ENCODE data around the gene STEEP1.
"Not testable (repeated sequence)": the region's sequence is repeated elsewhere in the genome, so short reads cannot be mapped to it uniquely, and the experiment has no call there.

STEEP1 gene

GRCh38 chrX:119529345-119530276 lies 35.6 kb downstream of the STEEP1 start:
- DNase-seq: no peak

- no peak for DNase-seq
These were observed 41.5 kb downstream of the STEEP1 start for GRCh38 chrX:119523664-119524184.

DNA sequence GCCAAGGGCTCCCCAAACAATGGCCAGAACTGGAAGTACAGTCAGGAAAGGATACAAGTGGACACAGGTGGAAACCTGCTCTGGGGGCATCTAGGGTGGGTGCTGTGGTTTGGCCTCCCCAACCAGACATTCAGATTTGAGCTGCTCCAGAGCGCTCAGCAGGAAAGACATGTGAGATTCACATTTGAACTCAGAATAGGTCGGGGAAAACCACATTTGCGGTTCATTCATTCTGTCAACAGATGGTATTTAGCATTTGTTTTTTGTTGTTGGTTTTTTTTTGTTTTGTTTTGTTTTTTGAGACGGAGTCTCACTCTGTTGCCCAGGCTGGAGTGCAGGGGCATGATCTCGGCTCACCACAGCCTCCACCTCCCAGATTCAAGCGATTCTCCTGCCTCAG lies 44.0 kb downstream of the STEEP1 start:
- no peak for DNase-seq

GRCh38 chrX:119518371-119518770 lies 46.8 kb downstream of the STEEP1 start:
- DNase-seq: no peak

DNA sequence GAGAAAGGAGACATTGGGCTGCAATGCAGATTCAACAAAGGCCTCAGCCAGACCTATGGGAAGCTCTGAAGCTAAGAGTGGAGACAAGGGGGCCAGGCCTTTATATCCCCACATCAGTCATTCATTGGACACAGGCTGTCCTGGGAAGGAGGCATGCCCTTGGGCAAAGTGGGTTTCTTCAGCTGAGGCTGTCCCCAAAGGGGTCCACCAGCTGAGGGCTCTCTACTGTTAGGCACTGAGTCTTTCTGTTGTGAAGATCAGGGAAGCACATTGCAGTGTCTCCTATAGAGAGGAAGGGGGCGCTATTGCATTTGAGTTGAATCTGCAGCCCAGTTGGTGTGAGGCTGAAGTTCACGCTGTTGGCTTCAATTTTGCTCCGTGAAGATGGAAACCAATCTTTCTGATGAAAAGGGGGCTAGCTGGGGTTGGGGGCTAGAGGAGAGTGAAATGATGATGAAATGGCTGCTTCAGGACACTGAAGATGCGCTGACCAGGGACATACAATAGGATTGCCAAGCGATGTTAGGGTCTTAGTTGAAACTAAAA lies 49.0 kb downstream of the STEEP1 start:
- peak; percentile 51 to 52 for DNase-seq

GRCh38 chrX:119512146-119512800 lies 52.9 kb downstream of the STEEP1 start:
- peak in 1 of 2 experiments; percentile 30 for DNase-seq

DNA sequence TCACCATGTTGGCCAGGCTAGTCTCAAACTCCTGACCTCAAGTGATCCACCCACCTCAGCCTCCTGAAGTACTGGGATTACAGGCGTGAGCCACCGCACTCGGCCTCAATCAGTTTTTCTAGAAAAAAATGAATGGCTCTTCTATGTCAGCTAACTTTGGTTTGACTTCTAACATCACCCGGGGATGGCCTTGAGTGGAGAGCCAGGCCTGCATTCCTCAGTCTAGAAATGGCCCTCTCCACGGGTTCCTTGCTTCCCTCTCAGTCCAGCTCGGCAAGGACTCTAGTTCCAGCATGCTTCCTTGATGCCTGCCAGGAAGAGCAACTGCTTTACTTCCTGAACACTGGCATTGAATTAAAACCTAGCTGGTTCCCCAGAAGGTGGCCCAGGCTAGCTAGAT lies 58.0 kb downstream of the STEEP1 start:
- DNase-seq: no peak

GRCh38 chrX:119505945-119506344 lies 59.3 kb downstream of the STEEP1 start:
- DNase-seq: no peak

- DNase-seq: not testable (repeated sequence)
These were observed 60.1 kb downstream of the STEEP1 start for GRCh38 chrX:119505145-119505544.

- no peak for DNase-seq
These were observed 61.7 kb downstream of the STEEP1 start for GRCh38 chrX:119503484-119503861.

DNA sequence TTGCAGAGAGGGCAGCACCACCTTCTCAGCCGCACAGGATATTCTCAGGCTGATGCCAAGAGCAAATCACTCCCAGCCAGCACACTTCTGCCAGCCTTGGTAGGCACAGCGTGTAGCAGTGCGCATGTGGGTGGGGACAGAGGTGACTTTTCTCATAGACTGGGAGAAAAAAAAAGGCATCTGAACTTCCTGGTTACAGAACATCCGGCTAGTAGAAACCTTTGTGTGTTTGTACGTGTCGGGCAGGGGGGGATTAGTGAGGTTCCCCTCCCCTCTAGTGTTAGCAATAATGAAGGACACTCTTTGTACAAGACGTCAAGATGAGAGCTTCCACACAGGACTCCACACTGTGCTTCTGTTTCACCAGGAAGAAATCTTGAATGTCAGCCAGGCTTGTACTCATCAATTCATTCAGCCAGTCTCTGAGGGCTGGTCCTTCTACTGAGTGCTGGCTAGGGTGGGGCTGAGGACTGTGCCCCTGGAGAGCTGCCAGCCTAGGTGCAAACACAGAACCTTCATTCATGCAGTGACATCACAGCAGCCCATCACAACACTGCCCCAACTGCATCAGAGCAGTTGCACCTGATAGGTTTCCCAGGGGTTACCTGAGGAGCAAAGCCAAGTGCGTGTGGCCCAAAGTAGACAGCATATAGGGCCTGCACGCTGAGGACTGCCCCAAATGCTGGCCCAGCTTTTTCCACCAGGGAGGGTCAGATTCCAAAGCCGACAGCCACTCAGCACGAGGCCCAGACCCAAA lies 62.3 kb downstream of the STEEP1 start:
- no peak for DNase-seq

DNA sequence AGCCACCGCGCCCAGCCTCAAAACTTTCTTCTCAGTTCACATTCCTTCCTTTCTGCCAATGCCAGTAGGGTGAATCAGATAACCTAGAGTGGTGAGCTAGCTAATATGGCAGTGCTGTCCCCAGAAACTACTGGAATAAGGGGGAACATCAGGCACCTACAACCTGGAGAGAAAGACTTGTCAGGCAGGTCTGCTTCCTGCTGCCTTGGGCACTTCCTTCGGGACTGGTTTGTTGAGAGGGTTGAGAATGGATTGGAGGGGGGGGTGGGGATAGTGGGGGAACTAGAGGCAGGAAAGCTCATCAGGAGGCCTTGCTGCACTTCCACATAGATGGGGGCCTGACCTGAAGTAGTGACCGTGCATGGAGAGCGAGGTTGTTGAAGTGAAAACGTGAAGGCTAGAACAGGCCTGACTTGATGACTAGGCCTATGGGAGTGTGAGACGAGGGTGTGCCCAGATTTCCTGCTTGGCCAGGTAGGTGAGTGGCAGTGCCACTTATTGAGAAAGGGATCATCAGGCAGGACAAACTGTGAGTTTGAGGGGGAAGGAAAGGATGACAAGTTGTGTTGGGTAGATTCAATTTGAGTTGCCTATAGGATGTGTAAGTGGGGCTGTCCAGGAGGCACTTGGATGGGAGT lies 63.6 kb downstream of the STEEP1 start:
- DNase-seq: no peak

DNA sequence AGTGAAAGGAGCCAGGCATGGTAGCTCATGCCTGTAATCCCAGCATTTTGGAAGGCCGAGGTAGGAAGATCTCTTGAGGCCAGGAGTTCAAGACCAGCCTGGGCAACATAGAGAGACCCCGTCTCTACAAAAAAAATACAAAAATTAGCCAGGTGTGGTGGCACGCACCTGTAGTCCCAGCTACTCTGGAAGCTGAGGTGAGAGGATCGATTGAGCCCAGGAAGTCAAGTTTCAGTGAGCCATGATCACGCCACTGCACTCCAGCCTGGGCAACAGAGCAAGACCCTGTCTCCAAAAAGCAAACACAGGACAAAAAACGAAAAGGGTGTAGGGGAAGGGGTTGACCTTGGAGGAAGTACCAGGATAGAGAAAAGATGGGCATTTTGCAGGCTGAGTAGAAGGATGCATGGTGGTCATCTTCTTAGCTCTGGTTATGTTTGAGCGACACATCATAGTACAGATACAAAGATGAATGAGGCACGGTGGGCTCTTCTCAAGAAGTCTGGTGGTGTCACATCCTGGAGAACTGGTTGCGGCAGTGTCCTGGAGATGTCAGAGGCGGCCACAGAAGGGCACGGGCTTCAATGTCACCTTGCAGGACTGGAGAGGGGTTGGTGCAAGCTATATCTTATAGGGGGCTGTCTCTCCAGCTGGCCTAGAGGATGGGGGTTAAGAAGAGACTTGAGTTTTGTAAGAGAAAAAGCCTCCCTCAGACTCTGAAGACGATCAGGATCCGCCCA lies 65.0 kb downstream of the STEEP1 start:
- no peak for DNase-seq

DNA sequence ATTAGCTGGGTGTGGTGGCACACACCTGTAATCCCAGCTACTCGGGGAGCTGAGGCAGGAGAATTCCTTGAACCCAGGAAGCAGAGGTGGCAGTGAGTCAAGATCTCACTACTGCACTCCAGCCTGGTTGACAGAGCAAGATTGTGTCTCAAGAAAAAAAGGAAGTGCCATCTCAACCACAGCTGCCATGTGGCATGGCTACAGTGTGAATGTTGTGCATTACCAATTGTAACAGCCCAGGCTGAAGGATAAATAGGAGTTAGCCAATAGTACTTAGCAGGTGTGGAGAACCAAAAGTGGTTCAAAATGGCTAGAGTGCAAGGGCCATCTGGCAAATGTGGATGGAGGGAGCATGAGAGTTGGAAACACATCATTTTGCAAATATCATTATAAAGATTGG lies 68.0 kb downstream of the STEEP1 start:
- no peak for DNase-seq

- DNase-seq: no peak
These were observed 69.2 kb downstream of the STEEP1 start for GRCh38 chrX:119495734-119496726.

GRCh38 chrX:119493851-119494495 lies 71.2 kb downstream of the STEEP1 start:
- not testable (repeated sequence) for DNase-seq

GRCh38 chrX:119492463-119492862 lies 72.7 kb downstream of the STEEP1 start:
- no peak for DNase-seq

DNA sequence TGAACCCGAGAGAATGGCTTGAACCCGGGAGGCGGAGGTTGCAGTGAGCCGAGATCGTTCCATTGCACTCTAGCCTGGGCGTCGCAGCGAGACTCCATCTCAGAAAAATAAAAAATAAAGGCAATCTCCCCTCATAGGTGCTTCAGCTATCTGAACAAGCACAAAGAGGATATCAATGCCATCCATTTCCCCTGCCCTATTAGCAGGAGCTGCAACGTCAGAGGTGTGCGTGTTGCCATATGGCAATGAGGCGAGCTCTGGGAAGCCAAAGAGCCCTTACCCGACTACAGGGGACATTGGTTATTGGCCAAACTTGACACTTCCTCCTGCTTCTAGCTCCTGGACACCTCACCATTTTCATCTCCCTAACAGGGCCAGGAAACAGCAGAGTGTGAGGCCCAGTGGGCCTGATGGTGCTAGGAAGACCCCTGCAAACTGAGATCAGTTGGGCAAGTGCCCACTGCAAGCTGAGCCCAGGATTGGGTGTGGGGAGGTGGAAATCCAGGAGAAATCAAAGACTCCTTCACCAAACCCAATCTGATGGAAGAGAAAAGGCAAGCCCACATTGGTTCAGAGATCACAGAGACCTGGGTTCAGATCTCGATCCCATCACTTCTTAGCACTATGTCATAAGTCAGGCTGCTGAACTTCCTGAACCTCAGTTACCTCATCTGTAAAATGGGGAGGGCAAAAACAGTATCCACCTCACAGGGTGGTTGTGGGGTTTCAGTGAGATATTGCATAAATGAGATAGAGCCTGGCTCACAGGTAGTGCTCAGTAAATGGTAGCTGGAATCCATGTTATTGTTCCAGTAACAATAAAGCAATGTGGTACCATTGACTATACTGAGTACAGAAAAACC lies 75.8 kb downstream of the STEEP1 start:
- no peak for DNase-seq

GRCh38 chrX:119488749-119489148 lies 76.5 kb downstream of the STEEP1 start:
- DNase-seq: peak; percentile 42 to 47

Measured in activated T-cell treated with anti-CD3 and anti-CD28 coated beads, Interleukin-2, amount 50 U/mL, for 48 hours (primary cell).